LoVo (cell line): ENCODE measurements around the gene RGS6.

Source experiments
- DNase-seq: peaks from one replicate; pipeline ENCODE4 v3.0.0-alpha.2; 2016; ENCODE audit warnings: low spot score

RGS6 gene

GRCh38 chr14:72589652-72590051 lies 657.4 kb downstream of the RGS6 start:
- no peak for DNase-seq

- DNase-seq = no peak
These were observed 658.3 kb downstream of the RGS6 start for GRCh38 chr14:72590577-72590976.

- no peak for DNase-seq
These were observed 659.2 kb downstream of the RGS6 start for GRCh38 chr14:72591391-72591790.

GRCh38 chr14:72594099-72594901 lies 662.1 kb downstream of the RGS6 start:
- no peak for DNase-seq

- DNase-seq = no peak
These were observed 663.1 kb downstream of the RGS6 start for GRCh38 chr14:72595152-72595862.

- DNase-seq = no peak
These were observed 665.3 kb downstream of the RGS6 start for GRCh38 chr14:72597252-72598233.

- no peak for DNase-seq
These were observed 666.1 kb downstream of the RGS6 start for GRCh38 chr14:72598306-72598705.

- no peak for DNase-seq
These were observed 667.6 kb downstream of the RGS6 start for GRCh38 chr14:72599579-72600470.

GRCh38 chr14:72600551-72601330 lies 668.5 kb downstream of the RGS6 start:
- DNase-seq = no peak

GRCh38 chr14:72603639-72604038 lies 671.4 kb downstream of the RGS6 start:
- no peak for DNase-seq

GRCh38 chr14:72604133-72604532 lies 671.9 kb downstream of the RGS6 start:
- DNase-seq = no peak

- no peak for DNase-seq
These were observed 673.1 kb downstream of the RGS6 start for GRCh38 chr14:72605096-72605920.

GRCh38 chr14:72605921-72606220 lies 673.6 kb downstream of the RGS6 start:
- DNase-seq = no peak

GRCh38 chr14:72606879-72607278 lies 674.6 kb downstream of the RGS6 start:
- DNase-seq = no peak

- DNase-seq = no peak
These were observed 675.3 kb downstream of the RGS6 start for GRCh38 chr14:72607386-72608130.

- DNase-seq = no peak
These were observed 676.4 kb downstream of the RGS6 start for GRCh38 chr14:72608391-72609204.

- DNase-seq = no peak
These were observed 677.1 kb downstream of the RGS6 start for GRCh38 chr14:72609205-72609916.
